BE2C (cell line): ENCODE data around the gene PRPF40B.

Source experiments
- DNase-seq: peaks from one replicate; pipeline ENCODE4 v3.0.0-alpha.2; 2020
- H3K27me3 ChIP-seq: fragments of 250-450 bp; sonication (Bioruptor Pico); 2 replicates; pipeline ENCODE4 v1.5.1; 2020; ENCODE audit warnings: mild to moderate bottlenecking
- H3K36me3 ChIP-seq: fragments of 250-450 bp; sonication (Bioruptor Pico); 2 replicates; pipeline ENCODE4 v1.5.1; 2020; ENCODE audit warnings: mild to moderate bottlenecking
- H3K4me1 ChIP-seq: fragments of 250-450 bp; sonication (Bioruptor Pico); 2 replicates; pipeline ENCODE4 v1.5.1; 2020
- H3K4me3 ChIP-seq: 2 replicates; pipeline ENCODE4 v1.5.1; 2011; ENCODE audit warnings: low read depth, low read length
- H3K9me3 ChIP-seq: fragments of 250-450 bp; sonication (Bioruptor Pico); 2 replicates; pipeline ENCODE4 v1.5.1; 2020
- CTCF ChIP-seq: IDR thresholded peaks from 2 replicates; pipeline ENCODE4 v1.5.1; 2012; ENCODE audit warnings: mild to moderate bottlenecking, low read depth, low read length

The PRPF40B gene

GRCh38 chr12:49664167-49664566, 40.8 kb downstream of the PRPF40B start:
- no peak for DNase-seq
- Histone ChIP-seq H3K9me3 (no peaks in the 10 kb centered on the region), H3K36me3 (no peaks in the 10 kb centered on the region), H3K4me1 (peaks cover 11% of the 10 kb centered on the region), H3K27me3 (no peaks in the 10 kb centered on the region), H3K4me3 (no peak overlapping the region)
- no peak for TF ChIP-seq CTCF

GRCh38 chr12:49664591-49665239, 41.4 kb downstream of the PRPF40B start:
- Histone ChIP-seq H3K9me3 (no peaks in the 10 kb centered on the region), H3K4me3 (no peak overlapping the region), H3K27me3 (no peaks in the 10 kb centered on the region), H3K4me1 (peaks cover 11% of the 10 kb centered on the region), H3K36me3 (no peaks in the 10 kb centered on the region)
- peak; percentile 53 for DNase-seq
- TF ChIP-seq CTCF, result no peak

GRCh38 chr12:49665384-49665783, 42.0 kb downstream of the PRPF40B start:
- Histone ChIP-seq H3K27me3 (no peaks in the 10 kb centered on the region), H3K4me1 (peaks cover 11% of the 10 kb centered on the region), H3K4me3 (no peak overlapping the region), H3K36me3 (no peaks in the 10 kb centered on the region), H3K9me3 (no peaks in the 10 kb centered on the region)
- no peak for TF ChIP-seq CTCF
- no peak for DNase-seq

GRCh38 chr12:49666176-49666575, 42.8 kb downstream of the PRPF40B start:
- Histone ChIP-seq H3K4me1 (peaks cover 11% of the 10 kb centered on the region), H3K36me3 (no peaks in the 10 kb centered on the region), H3K9me3 (no peaks in the 10 kb centered on the region), H3K4me3 (no peak overlapping the region), H3K27me3 (no peaks in the 10 kb centered on the region)
- DNase-seq, result no peak
- no peak for TF ChIP-seq CTCF

- H3K36me3 ChIP-seq, result no peaks in the 10 kb centered on the region
- H3K4me3 ChIP-seq, result no peak overlapping the region
- H3K27me3 ChIP-seq, result no peaks in the 10 kb centered on the region
- no peaks in the 10 kb centered on the region for H3K9me3 ChIP-seq
- DNase-seq, result no peak
- no peak for TF ChIP-seq CTCF
- peaks cover 11% of the 10 kb centered on the region for H3K4me1 ChIP-seq
Observed at GRCh38 chr12:49667325-49668090, 44.1 kb downstream of the PRPF40B start.

- Histone ChIP-seq H3K4me1 (peaks cover 18% of the 10 kb centered on the region), H3K36me3 (no peaks in the 10 kb centered on the region), H3K9me3 (no peaks in the 10 kb centered on the region), H3K27me3 (no peaks in the 10 kb centered on the region), H3K4me3 (no peak overlapping the region)
- TF ChIP-seq CTCF, result no peak
- DNase-seq, result no peak
Observed at GRCh38 chr12:49669796-49670195, 46.4 kb downstream of the PRPF40B start.
